HG03139 (cell line): ENCODE measurements around the gene FFAR3.
"Not testable (repeated sequence)": the region's sequence is repeated elsewhere in the genome, so short reads cannot be mapped to it uniquely, and the experiment has no call there.

ENCODE experiments used
- ATAC-seq: cut with Tn5 transposase; IDR thresholded peaks from one replicate; pipeline ENCODE4 v1.9.1; 2021; ENCODE audit not compliant: unreplicated experiment

FFAR3 gene

GRCh38 chr19:35399948-35400772 is 41.9 kb downstream of the FFAR3 start:
- ATAC-seq = no peak

GRCh38 chr19:35400773-35401100 is 42.5 kb downstream of the FFAR3 start:
- ATAC-seq = no peak

- ATAC-seq = not testable (repeated sequence)
These were observed 43.2 kb downstream of the FFAR3 start for GRCh38 chr19:35401416-35401815.

- ATAC-seq = no peak
These were observed 45.0 kb downstream of the FFAR3 start for GRCh38 chr19:35403116-35403760.

GRCh38 chr19:35404879-35405622 is 46.8 kb downstream of the FFAR3 start:
- no peak for ATAC-seq

- ATAC-seq = no peak
These were observed 49.4 kb downstream of the FFAR3 start for GRCh38 chr19:35407619-35408018.

- ATAC-seq = peak; percentile 67
These were observed 50.3 kb downstream of the FFAR3 start for GRCh38 chr19:35408284-35409171.

GRCh38 chr19:35409191-35409590 is 50.9 kb downstream of the FFAR3 start:
- ATAC-seq = no peak
